Measurements from ENCODE around the gene RNF224.
"Not testable (repeated sequence)": the region's sequence is repeated elsewhere in the genome, so short reads cannot be mapped to it uniquely, and the experiment has no call there.

RNF224 gene

DNA sequence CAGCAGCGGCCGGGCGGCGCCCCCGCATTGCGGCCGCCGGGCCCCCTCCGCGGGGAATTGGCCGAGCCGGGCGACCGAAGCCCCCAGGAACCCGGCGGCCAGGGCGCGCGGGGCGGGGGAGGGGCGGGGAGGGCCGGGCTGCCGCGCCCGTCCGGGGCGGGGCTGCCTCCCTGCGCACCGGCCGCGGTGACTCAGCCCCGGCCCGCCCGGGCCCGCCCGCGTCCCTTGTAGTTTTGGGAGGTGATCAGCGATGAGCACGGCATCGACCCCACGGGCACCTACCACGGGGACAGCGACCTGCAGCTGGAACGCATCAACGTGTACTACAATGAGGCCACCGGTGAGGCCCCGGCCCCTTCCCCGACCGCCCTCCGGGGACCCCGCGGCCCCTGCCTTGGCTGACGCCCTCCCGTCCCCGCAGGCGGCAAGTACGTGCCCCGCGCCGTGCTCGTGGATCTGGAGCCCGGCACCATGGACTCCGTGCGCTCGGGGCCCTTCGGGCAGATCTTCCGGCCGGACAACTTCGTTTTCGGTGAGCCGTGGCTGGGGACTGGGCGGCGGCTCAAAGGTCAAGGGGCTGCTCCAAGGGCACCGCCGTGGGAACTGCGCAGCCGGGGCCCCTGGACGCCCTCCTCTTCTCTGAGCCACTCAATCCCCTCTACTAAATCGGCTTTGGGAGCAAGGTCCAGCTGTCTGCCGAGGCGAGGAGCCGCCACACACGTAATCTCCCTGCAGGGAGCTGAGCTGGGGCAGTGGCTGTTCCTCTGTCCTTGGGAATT lies 14.4 kb downstream of the RNF224 start:
- DNase-seq = peak; percentile 33

GRCh38 chr9:137242269-137243203 lies 15.2 kb downstream of the RNF224 start:
- DNase-seq = no peak

DNA sequence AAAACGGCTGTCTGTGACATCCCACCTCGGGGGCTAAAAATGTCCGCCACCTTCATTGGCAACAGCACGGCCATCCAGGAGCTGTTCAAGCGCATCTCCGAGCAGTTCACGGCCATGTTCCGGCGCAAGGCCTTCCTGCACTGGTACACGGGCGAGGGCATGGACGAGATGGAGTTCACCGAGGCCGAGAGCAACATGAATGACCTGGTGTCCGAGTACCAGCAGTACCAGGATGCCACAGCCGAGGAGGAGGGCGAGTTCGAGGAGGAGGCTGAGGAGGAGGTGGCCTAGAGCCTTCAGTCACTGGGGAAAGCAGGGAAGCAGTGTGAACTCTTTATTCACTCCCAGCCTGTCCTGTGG lies 15.9 kb downstream of the RNF224 start:
- not testable (repeated sequence) for DNase-seq

GRCh38 chr9:137243626-137244485 lies 16.6 kb downstream of the RNF224 start:
- no peak for DNase-seq

- no peak for DNase-seq
Measured at GRCh38 chr9:137244486-137245449, 17.5 kb downstream of the RNF224 start.

GRCh38 chr9:137245450-137246421 lies 18.4 kb downstream of the RNF224 start:
- DNase-seq = no peak

DNA sequence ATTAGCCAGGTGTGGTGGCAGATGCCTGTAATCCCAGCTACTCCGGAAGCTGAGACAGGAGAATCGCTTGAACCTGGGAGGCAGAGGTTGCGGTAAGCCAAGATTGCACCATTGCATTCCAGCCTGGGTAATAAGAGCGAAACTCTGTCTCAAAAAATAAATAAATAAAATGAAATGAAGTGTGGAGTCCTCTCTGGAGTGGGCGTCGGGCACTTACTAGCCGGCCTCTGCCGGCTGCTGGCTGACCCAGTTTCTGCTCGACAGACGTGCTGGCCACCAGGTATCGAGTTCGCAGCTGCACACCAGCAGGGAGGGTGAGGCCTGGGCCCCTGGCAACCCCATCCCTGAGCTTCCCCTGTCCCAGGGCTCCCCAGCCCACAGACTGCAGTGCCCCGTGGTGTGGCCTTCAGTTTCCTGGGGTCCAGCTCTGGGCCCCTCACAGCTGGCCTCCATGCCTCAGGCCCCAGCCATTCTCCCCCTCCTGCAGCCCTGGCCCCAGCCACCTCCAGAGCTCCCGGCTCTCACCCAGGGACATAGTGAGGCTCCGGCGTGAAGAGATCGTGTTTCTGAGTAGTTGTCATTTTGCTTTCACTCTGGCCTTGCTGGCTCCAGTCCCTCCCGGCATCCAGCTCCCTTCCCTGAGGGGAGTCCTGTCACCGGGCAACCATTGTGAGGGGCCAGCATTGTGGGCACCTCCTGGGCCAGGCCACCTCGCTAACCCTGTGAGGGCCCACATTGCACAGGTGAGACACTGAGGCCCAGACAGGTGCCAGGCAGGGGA lies 20.0 kb downstream of the RNF224 start:
- no peak for DNase-seq

DNA sequence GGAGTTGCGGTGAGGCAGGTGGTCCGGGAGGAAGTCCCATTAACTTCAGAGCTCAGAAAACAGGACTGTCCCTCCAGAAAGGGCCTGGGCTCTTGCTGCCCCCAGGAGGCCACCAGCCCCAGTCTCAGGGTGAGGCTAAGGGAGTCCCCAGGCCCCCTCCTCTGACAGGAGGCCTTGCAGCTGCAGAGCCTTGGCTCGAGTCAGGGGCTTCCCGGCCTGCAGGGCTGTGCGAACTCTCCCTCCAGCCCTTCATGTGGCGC lies 20.5 kb downstream of the RNF224 start:
- DNase-seq = no peak

DNA sequence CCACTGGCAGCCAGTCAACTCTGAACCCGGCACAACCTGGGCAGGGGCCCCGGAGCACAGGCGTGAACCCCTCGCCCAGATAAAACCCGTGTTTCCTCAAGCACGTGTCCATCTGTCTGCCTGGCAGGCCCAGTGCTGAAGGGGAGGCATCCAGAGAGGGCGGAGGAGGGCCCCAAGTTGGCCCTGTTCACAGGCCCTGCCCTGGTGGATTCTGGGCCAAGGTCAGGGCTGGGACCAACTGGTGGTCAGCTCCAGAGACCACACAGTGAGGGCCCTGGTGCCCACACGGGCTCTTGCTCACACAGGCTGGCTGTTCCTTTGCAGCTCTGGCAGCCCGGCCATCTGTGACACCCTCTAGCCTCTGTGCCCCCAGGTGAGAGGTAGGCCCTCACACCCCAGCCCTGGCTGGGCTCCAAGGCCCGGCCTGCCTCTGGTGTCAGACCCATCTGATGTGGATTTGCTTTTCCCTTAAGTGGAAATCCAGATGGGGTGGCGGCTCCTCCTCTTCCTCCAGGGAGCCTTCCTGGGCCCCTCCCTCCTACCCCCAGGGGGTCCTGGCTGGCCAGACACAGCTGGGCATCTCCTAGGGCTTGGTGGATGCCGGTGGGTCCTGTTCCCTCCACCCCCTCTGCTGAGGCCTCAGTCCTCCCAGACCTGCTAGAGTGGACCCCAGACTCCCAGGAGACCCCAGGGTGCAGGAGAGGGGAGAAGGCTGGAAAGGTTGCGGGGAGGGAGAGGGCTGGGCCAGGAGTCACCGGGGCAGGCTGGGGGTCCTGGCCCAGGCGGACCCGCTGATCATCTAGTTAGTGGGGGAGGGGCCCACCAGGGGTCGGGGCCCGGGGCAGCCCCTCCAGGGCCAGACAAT lies 23.3 kb downstream of the RNF224 start:
- no peak for DNase-seq

- DNase-seq = no peak
Measured at GRCh38 chr9:137251194-137251461, 23.8 kb downstream of the RNF224 start, which contains the start of gene STPG3. Gene STPG3, plus strand, starts transcription at chr9:137251286. Its CDS starts 1 bp downstream, at chr9:137251287.

- DNase-seq = no peak
Measured at GRCh38 chr9:137251490-137252268, 24.4 kb downstream of the RNF224 start.

DNA sequence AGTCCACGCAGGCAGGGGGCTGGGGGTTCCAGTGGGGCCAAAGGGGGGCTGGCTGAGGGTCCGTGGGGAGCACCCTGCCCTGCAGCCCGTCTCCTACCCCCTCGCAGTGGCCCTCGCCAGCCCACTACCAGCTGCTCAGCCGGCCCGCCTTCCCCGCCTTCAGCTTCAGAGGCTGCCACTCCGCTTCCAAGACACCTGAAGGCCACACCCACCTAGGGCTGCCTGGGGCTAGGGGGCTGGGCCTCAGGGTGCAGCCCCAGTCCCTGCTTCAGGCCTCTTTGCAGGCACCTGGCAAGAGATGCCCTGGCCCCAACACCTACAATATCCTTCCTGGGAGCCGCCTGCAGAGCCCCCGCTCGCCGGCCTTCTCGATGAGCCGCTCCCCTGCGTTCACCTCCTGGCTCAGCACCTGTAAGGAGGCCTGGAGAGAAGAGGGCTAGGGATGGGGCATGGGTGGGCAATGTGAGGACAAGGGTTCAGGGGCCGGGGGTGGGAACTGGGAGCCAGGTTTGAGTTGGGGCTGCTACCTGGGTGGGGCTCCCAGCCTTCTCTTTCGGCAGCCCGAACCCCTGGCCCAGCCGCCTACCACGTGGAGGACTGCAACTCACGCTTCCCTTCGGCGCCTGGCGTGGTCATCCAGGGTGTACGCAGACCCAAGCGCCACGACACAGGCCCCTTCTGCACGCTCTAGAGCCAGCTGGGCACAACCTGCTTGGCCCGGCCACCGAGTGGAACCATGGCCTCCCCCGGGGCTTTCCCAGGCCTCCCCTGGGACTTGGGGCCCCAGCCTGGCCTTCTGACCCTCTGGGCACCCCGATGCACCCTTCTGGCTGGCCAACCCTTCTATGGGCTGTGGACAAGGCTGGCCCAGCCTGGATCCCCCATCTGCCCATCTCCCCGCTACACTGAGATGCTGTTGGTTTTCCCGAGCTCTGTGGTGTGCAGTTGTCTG lies 25.5 kb downstream of the RNF224 start:
- DNase-seq = no peak

DNA sequence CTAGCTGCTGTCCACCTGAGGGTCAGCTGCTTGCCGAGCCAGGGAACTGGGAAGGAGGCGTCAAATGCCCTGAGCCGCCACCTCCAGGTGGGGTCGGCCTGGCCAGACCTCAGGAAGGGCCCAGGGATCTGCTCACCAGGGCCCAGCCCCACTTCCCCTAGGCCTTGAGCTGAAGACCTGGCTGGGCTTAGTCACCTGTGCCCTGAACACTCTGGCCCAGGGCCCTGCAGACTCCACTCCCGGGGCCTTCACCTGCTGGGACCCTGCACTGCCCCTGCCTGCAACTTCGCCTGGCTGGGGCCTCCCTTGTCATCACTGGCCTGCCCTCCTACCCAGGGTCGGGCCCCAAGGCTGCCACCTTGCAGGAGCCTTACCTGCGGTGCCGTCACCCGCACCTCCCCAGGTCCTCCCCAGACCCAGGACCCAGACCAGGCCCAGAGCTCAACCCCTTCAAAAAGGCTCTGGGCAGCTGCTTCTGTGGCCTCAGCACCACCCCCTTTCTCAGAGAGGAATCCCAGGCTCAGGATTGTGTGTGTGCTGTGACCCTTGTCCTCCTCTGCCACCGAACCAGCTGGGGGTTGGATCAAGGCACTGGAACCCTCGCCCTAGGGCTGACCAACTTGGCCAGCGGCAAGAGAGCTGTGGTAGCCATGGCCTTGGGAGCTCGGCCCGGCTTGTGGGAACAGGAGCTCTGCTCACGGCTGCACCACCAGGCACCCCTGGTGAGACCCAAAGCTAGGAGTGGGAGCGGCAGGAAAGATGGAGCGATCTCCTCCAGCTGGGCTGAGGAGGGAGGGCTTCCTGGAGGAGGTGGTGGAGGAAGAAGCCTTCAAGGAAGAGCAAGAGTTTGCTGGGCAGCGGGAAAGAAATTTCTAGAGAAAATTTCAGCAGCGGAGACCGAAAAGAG lies 26.7 kb downstream of the RNF224 start:
- DNase-seq = no peak

- DNase-seq = peak; percentile 85
Measured at GRCh38 chr9:137254624-137255447, 27.5 kb downstream of the RNF224 start, which contains the start of gene NELFB. Gene NELFB, plus strand, starts transcription at chr9:137255327.

Measured in fibroblast of upper back skin (primary cell).